Testis (tissue), 2 donors: ENCODE measurements around the gene FGGY.

ENCODE experiments used
- CTCF ChIP-seq, 3 experiments: fragments of 450-650 bp in 2 of 3; fragments of 200-600 bp in 1 of 3; sonication (generic) in 1 of 3; IDR thresholded peaks; one replicate each; pipeline ENCODE4 v1.5.1; 2016 to 2019; ENCODE audit warnings: antibody characterized with exemption in 3 of 3, mild to moderate bottlenecking in 2 of 3, moderate library complexity in 1 of 3
- POLR2A ChIP-seq: fragments of 450-650 bp; IDR thresholded peaks from one replicate; pipeline ENCODE4 v1.6.1; 2017; ENCODE audit warnings: antibody characterized with exemption, mild to moderate bottlenecking, moderate library complexity

GRCh38 chr1:59688976-59689375 lies 392.1 kb downstream of the FGGY start:
- no peak for TF ChIP-seq CTCF (IDR thresholded peaks at IDR 0.05)
- TF ChIP-seq POLR2A: no peak
